Prostate gland (tissue), 2 donors: Measurements from ENCODE around the gene ARID4B. TPM values are rescaled to one million over a fixed set of nuclear protein-coding genes. Genes with fewer than 3 reads are reported as not detected.
"Not testable (repeated sequence)": the region's sequence is repeated elsewhere in the genome, so short reads cannot be mapped to it uniquely, and the experiment has no call there.

ENCODE experiments used
- DNase-seq: peaks from one replicate; pipeline ENCODE4 v3.0.0-alpha.2; 2019; ENCODE audit warnings: low spot score
- H3K27ac ChIP-seq, 2 donors: fragments of 200-600 bp; sonication (generic); 2 replicates each; pipeline ENCODE4 v1.5.1; 2017 to 2019
- H3K27me3 ChIP-seq: fragments of 200-600 bp; sonication (generic); replicated peaks from 2 replicates; pipeline ENCODE4 v1.5.1; 2019; ENCODE audit not compliant: insufficient read depth
- H3K36me3 ChIP-seq, 2 donors: fragments of 200-600 bp; sonication (generic); 1 replicate in 1 of 2; 2 replicates in 1 of 2; pipeline versions ENCODE4 v1.5.1 to v1.8.1; 2017 to 2019
- H3K4me1 ChIP-seq: fragments of 200-600 bp; sonication (generic); replicated peaks from 2 replicates; pipeline ENCODE4 v1.5.1; 2019
- H3K4me3 ChIP-seq, 2 donors: fragments of 200-600 bp; sonication (generic); 2 replicates each; pipeline ENCODE4 v1.5.1; 2017 to 2019
- H3K9me3 ChIP-seq: fragments of 200-600 bp; sonication (generic); 2 replicates; pipeline ENCODE4 v1.5.1; 2017
- POLR2A ChIP-seq: fragments of 450-650 bp; IDR thresholded peaks from one replicate; pipeline ENCODE4 v1.6.1; 2016; ENCODE audit warnings: antibody characterized with exemption, mild to moderate bottlenecking
- POLR2AphosphoS5 ChIP-seq: sonication (generic); formaldehyde crosslinking; IDR thresholded peaks from one replicate; pipeline ENCODE4 v1.6.1; 2017; ENCODE audit warnings: antibody characterized with exemption
- WGBS: methylation state at CpG from one replicate; pipeline ENCODE4 v1.1.5; 2018; 5-methylcytosine and 5-hydroxymethylcytosine counted together
- intact Hi-C: fragments of 100-400 bp; cut with DNase I; formaldehyde crosslinking; loops from one replicate; pipeline ENCODE4 v1.14.2; 2022
- total RNA-seq, 2 donors: library from RNA; depleted of rRNA; stranded (reverse); fragments of >200 nt; gene quantifications; one replicate each; pipeline ENCODE4 v1.1.0, GENCODE V29; 2016
- TF ChIP-seq, protein P1 (sequence below), 4 experiments: fragments of 200-600 bp in 2 of 4; fragments of 450-650 bp in 2 of 4; sonication (generic) in 2 of 4; IDR thresholded peaks; 1 replicate in 3 of 4; 2 replicates in 1 of 4; pipeline ENCODE4 v1.5.1; 2016 to 2019; ENCODE audit warnings: antibody characterized with exemption in 4 of 4, mild to moderate bottlenecking in 2 of 4, moderate library complexity in 2 of 4

ARID4B gene
- total RNA-seq, 2 donors from 2014 or later = 28.6 to 46.4 TPM

DNA sequence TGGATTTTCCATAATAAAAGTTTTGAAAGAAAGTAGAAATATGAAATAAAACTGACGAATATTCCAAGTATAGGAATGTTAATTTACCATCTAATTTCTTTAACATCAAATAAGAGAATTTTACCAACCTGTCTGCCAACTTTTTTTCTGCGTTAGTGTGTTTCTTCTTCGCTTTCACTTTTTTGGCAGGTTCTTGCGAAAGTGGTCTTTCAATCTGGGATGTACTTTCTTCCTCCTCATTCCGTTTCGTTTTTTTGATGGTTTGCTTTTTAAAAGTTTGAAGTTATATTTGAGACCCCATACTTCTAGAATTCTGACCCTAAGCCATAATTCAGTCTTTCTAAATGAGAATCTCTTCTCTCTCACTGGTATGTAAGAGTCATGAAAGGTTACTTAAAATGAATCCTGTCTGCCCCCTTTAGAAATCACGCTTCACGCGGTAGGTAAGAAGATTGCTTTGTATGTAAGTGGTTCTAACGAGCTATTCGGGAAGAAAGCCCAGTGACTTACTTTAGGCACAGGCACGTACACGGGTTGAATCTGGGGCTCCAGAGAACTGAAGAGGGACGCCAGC lies 167.5 kb downstream of the ARID4B start:
- peak overlapping the region; percentile 56 to 66 for H3K4me3 ChIP-seq
- TF ChIP-seq POLR2AphosphoS5 = no peak
- TF ChIP-seq, protein P1, sequence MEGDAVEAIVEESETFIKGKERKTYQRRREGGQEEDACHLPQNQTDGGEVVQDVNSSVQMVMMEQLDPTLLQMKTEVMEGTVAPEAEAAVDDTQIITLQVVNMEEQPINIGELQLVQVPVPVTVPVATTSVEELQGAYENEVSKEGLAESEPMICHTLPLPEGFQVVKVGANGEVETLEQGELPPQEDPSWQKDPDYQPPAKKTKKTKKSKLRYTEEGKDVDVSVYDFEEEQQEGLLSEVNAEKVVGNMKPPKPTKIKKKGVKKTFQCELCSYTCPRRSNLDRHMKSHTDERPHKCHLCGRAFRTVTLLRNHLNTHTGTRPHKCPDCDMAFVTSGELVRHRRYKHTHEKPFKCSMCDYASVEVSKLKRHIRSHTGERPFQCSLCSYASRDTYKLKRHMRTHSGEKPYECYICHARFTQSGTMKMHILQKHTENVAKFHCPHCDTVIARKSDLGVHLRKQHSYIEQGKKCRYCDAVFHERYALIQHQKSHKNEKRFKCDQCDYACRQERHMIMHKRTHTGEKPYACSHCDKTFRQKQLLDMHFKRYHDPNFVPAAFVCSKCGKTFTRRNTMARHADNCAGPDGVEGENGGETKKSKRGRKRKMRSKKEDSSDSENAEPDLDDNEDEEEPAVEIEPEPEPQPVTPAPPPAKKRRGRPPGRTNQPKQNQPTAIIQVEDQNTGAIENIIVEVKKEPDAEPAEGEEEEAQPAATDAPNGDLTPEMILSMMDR (IDR thresholded peaks at IDR 0.05) = no peak
- TF ChIP-seq POLR2A = no peak
- 3% methylated on average over 14 of the region's 14 CpGs for WGBS
- DNase-seq = no peak
- no peaks in the 10 kb centered on the region for H3K4me1 ChIP-seq
- no peaks in the 10 kb centered on the region for H3K36me3 ChIP-seq
- no peaks in the 10 kb centered on the region for H3K9me3 ChIP-seq
- no peaks in the 10 kb centered on the region for H3K27me3 ChIP-seq
- peak overlapping the region; percentile 85 to 90 for H3K27ac ChIP-seq
- intact Hi-C loops = no loop called here

DNA sequence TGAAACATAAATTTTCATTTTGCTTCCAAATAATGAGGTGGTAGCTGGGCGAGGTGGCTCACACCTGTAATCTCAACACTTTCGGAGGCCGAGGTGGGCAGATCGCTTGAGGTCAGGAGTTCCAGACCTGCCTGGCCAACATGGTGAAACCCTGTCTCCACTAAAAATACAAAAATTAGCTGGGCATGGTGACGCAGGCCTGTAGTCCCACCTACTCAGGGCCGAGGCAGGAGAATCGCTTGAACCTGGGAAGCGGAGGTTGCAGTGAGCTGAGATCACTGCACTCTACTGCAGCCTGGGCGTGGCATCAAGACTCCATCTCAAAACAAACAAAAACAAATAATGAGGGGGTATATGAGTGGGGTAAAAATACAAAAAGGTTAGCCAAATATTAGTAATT lies 168.0 kb downstream of the ARID4B start:
- intact Hi-C loops, H3K9me3 ChIP-seq, H3K27me3 ChIP-seq, H3K4me1 ChIP-seq, DNase-seq, H3K27ac ChIP-seq, H3K36me3 ChIP-seq: not testable (repeated sequence)
- H3K4me3 ChIP-seq = peak overlapping the region in 1 of 2 donors; percentile 56
- WGBS = 75% methylated on average over 9 of the region's 9 CpGs

DNA sequence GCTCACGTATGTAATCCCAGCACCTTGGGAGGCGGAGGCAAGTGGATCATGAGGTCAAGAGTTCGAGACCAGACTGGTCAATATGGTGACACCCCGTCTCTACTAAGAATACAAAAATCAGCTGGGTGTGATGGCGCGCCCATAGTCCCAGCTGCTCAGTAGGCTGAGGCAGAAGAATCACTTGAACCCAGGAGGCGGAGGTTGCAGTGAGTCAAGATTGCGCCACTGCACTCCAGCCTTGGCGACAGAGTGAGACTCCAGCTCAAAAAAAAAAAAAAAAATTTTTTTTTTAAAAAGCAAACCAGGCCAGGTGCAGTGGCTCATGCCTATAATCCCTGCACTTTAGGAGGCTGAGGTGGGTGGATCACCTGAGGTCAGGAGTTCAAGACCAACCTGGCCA lies 168.7 kb downstream of the ARID4B start:
- H3K4me3 ChIP-seq, DNase-seq, H3K9me3 ChIP-seq, H3K36me3 ChIP-seq, H3K27me3 ChIP-seq, H3K27ac ChIP-seq, intact Hi-C loops, H3K4me1 ChIP-seq: not testable (repeated sequence)
- WGBS = 97% methylated on average over 9 of the region's 9 CpGs

DNA sequence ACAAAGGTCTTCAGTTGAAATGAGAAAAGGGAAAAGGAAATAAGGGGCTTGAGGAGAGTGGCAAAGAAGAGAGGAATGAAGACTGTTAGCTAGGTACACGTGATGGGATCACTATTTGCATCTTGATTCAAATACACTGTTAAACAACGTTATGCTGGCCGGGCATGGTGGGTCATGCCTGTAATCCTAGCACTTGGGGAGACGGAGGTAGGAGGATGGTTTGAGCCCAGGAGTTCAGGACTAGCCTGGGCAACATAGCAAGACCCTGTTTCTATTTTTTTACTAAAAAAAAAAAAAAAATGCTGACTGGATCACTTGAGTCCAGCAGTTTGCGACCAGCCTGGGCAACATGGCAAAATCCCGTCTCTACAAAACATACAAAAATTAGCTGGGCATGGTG lies 169.3 kb downstream of the ARID4B start:
- intact Hi-C loops = no loop called here
- no peaks in the 10 kb centered on the region for H3K4me1 ChIP-seq
- H3K4me3 ChIP-seq = no peak overlapping the region
- no peaks in the 10 kb centered on the region for H3K9me3 ChIP-seq
- no peak for TF ChIP-seq POLR2A
- no peak for DNase-seq
- H3K27ac ChIP-seq = no peak overlapping the region
- 84% methylated on average over 6 of the region's 6 CpGs for WGBS
- no peaks in the 10 kb centered on the region for H3K27me3 ChIP-seq
- H3K36me3 ChIP-seq = no peaks in the 10 kb centered on the region

DNA sequence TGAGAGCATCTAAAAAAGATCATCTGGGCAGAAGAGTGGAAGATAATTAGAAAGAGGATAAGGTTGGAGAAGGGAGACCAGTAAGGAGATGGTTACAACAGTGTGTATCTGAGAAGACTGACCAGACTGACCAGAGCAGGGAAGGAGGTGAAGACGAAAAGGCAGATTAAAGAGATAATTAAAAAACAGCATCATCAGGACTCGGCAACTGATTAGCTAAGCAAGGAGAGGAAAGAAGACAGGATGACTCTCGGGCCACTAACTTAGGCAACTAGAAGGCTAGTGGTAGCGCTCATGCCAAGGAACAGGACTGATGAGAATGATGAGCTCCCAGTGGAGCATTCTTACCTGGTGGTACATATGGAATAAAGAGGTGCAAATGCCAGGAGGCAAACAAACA lies 170.8 kb downstream of the ARID4B start:
- WGBS = 85% methylated on average over 4 of the region's 4 CpGs
- Histone ChIP-seq H3K27me3 (no peaks in the 10 kb centered on the region), H3K4me3 (no peak overlapping the region), H3K9me3 (no peaks in the 10 kb centered on the region), H3K4me1 (no peaks in the 10 kb centered on the region), H3K27ac (no peak overlapping the region), H3K36me3 (no peaks in the 10 kb centered on the region)
- intact Hi-C loops = no loop called here
- no peak for DNase-seq
- TF ChIP-seq, protein P1 (IDR thresholded peaks at IDR 0.05) = no peak
- TF ChIP-seq POLR2A (no peak), POLR2AphosphoS5 (no peak)

DNA sequence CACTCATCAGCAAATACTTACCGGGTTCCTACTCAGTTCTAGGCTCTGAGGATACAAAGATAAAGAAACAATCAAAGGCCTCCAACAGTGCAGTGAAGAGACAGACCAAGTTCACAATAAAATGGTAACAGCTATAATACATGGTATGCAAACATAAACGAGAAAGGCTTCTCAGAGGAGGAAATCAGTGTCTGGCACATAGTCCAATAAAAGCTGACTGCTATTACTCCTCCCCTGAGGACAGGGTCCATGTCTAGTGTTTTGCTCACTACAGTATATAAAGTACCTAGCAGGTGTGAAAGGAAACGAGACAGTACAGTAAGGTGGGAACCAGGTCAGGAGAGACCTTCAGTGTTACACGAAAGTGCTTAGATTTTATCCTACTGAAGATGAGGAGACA lies 171.2 kb downstream of the ARID4B start:
- no peaks in the 10 kb centered on the region for H3K4me1 ChIP-seq
- no peak for DNase-seq
- H3K27ac ChIP-seq = no peak overlapping the region
- TF ChIP-seq POLR2AphosphoS5 = no peak
- TF ChIP-seq, protein P1 (IDR thresholded peaks at IDR 0.05) = no peak
- TF ChIP-seq POLR2A = no peak
- intact Hi-C loops = no loop called here
- no peaks in the 10 kb centered on the region for H3K36me3 ChIP-seq
- H3K4me3 ChIP-seq = no peak overlapping the region
- H3K9me3 ChIP-seq = no peaks in the 10 kb centered on the region
- H3K27me3 ChIP-seq = no peaks in the 10 kb centered on the region
- 60% methylated on average over 4 of the region's 4 CpGs for WGBS
